HCT116 (cell line): Measurements from ENCODE around the gene ABL1. TPM values are rescaled to one million over a fixed set of nuclear protein-coding genes. Genes with fewer than 3 reads are reported as not detected.

ENCODE experiments used
- ATAC-seq: fragments of 200-7000 bp; cut with Tn5 transposase; 2 replicates; pipeline ENCODE4 v1.9.1; 2020; ENCODE audit warnings: mild to moderate bottlenecking, moderate library complexity
- BruUV-seq: library from RNA; stranded (reverse); fragments of 400-500 nt; replicated peaks from 2 replicates; lab custom pipeline; 2021; lab: Mats Ljungman, UMichigan
- CTCF ChIA-PET: fragments of 300-600 bp; sonication (Branson Sonifier 250); formaldehyde crosslinking; loops from one replicate; lab custom pipeline; 2021; ENCODE audit warnings: antibody characterized with exemption; lab: Charles Lee
- POLR2A ChIA-PET: fragments of 300-600, 350-600 bp; sonication (Branson Sonifier 250); formaldehyde crosslinking; loops from one replicate; lab custom pipeline; 2021; ENCODE audit warnings: antibody characterized with exemption; lab: Charles Lee
- RAD21 ChIA-PET, 2 experiments: fragments of 300-600 bp; sonication (Branson Sonifier 250); formaldehyde crosslinking; loops; one replicate each; lab custom pipeline; 2023; ENCODE audit warnings: low total read pairs in 2 of 2; ENCODE audit not compliant: uncharacterized antibody in 2 of 2, unreplicated experiment in 2 of 2, low non-redundant PET in 1 of 2; lab: Charles Lee
- DNase-seq: peaks from one replicate; pipeline ENCODE4 v3.0.0-alpha.2; 2010; ENCODE audit warnings: low read depth, low spot score
- H2AFZ ChIP-seq: fragments of 200-600 bp; shearing (Covaris generic), sonication (generic); 2 replicates; pipeline ENCODE4 v1.6.1; 2017; ENCODE audit warnings: low read depth, mixed run types, mixed read lengths, antibody characterized with exemption, low read length; ENCODE audit not compliant: poor library complexity, severe bottlenecking
- H3K27ac ChIP-seq: 2 replicates; pipeline ENCODE4 v1.5.1; 2012; ENCODE audit warnings: low read depth, low read length
- H3K27me3 ChIP-seq: fragments of 200-600 bp; sonication (generic); 2 replicates; pipeline ENCODE4 v1.6.1; 2016; ENCODE audit warnings: mixed run types, low read length, mixed read lengths; ENCODE audit not compliant: insufficient read depth
- H3K36me3 ChIP-seq, 2 experiments: fragments of 200-500 bp in 1 of 2; fragments of 200-600 bp in 1 of 2; sonication (Bioruptor generic) in 1 of 2; sonication (generic) in 1 of 2; 2 replicates each; pipeline versions ENCODE4 v1.5.1 to v1.6.1; 2014 to 2016; ENCODE audit warnings: low read length in 2 of 2, inconsistent platforms in 1 of 2, mixed read lengths in 1 of 2, mixed run types in 1 of 2; ENCODE audit not compliant: insufficient read depth in 2 of 2, control insufficient read depth in 1 of 2
- H3K4me1 ChIP-seq, 2 experiments: fragments of 200-600 bp in 1 of 2; sonication (generic) in 1 of 2; 2 replicates each; pipeline versions ENCODE4 v1.5.1 to v1.6.1; 2012 to 2017; ENCODE audit warnings: low read length in 2 of 2, inconsistent platforms in 1 of 2, mild to moderate bottlenecking in 1 of 2, mixed read lengths in 1 of 2, mixed run types in 1 of 2, moderate library complexity in 1 of 2; ENCODE audit not compliant: insufficient read depth in 2 of 2, control insufficient read depth in 1 of 2
- H3K4me2 ChIP-seq: fragments of 200-600 bp; sonication (generic); 2 replicates; pipeline ENCODE4 v1.6.1; 2017; ENCODE audit warnings: mixed run types, low read length, mixed read lengths
- H3K4me3 ChIP-seq, 2 experiments: fragments of 200-600 bp in 1 of 2; sonication (generic) in 1 of 2; replicated peaks in 1 of 2; 2 replicates each; pipeline ENCODE4 v1.5.1; 2011 to 2016; ENCODE audit warnings: low read length in 2 of 2, control low read depth in 1 of 2, low read depth in 1 of 2, mild to moderate bottlenecking in 1 of 2, mixed read lengths in 1 of 2, mixed run types in 1 of 2
- H3K79me2 ChIP-seq: fragments of 200-600 bp; sonication (generic); 2 replicates; pipeline ENCODE4 v1.6.1; 2017; ENCODE audit warnings: mild to moderate bottlenecking, mixed run types, low read length, moderate library complexity, mixed read lengths; ENCODE audit not compliant: insufficient read depth
- H3K9ac ChIP-seq: fragments of 200-600 bp; sonication (generic); 2 replicates; pipeline ENCODE4 v1.6.1; 2016; ENCODE audit warnings: low read length, mixed read lengths
- H3K9me2 ChIP-seq: fragments of 200-600 bp; sonication (generic), shearing (Covaris generic); 2 replicates; pipeline ENCODE4 v1.6.1; 2017; ENCODE audit warnings: mixed run types, mild to moderate bottlenecking, moderate library complexity; ENCODE audit not compliant: insufficient read depth
- H3K9me3 ChIP-seq, 2 experiments: fragments of 200-500 bp in 1 of 2; fragments of 200-600 bp in 1 of 2; sonication (Bioruptor generic) in 1 of 2; sonication (generic) in 1 of 2; 2 replicates each; pipeline ENCODE4 v1.6.1; 2014 to 2017; ENCODE audit warnings: low read length in 2 of 2, mixed read lengths in 2 of 2, inconsistent platforms in 1 of 2, low read depth in 1 of 2, mild to moderate bottlenecking in 1 of 2, mixed run types in 1 of 2, moderate library complexity in 1 of 2; ENCODE audit not compliant: control insufficient read depth in 1 of 2, insufficient read depth in 1 of 2
- H4K20me1 ChIP-seq: fragments of 200-600 bp; sonication (generic), shearing (Covaris generic); 2 replicates; pipeline ENCODE4 v1.6.1; 2017; ENCODE audit warnings: mixed run types, mild to moderate bottlenecking, moderate library complexity; ENCODE audit not compliant: insufficient read depth
- JUND ChIP-seq: IDR thresholded peaks from 2 replicates; pipeline ENCODE4 v1.6.1; 2012
- MAX ChIP-seq: IDR thresholded peaks from 2 replicates; pipeline ENCODE4 v1.6.1; 2012
- POLR2A ChIP-seq: IDR thresholded peaks from 2 replicates; pipeline ENCODE4 v1.7.0; 2011; ENCODE audit warnings: borderline replicate concordance; ENCODE audit not compliant: insufficient read depth, insufficient read length; ENCODE audit errors: extremely low read depth
- SIN3A ChIP-seq: IDR thresholded peaks from 2 replicates; pipeline ENCODE4 v1.6.1; 2012; ENCODE audit warnings: low read depth
- TCF7L2 ChIP-seq: IDR thresholded peaks from 2 replicates; pipeline ENCODE4 v1.7.0; 2011; ENCODE audit warnings: borderline replicate concordance, inconsistent platforms; ENCODE audit not compliant: insufficient read depth, insufficient read length; ENCODE audit errors: extremely low read depth
- intact Hi-C: fragments of 100-400 bp; cut with micrococcal nuclease; formaldehyde crosslinking; loops from 2 replicates; pipeline ENCODE4 v1.10.0; 2022
- total RNA-seq: library from RNA; stranded (reverse); gene quantifications from one replicate; pipeline ENCODE4 v1.2.1, GENCODE V29; 2021; ENCODE audit not compliant: unreplicated experiment
- TF ChIP-seq, protein P1 (sequence below): IDR thresholded peaks from 2 replicates; pipeline ENCODE4 v1.6.1; 2012
- TF ChIP-seq, protein P2 (sequence below): IDR thresholded peaks from 2 replicates; pipeline ENCODE4 v1.6.1; 2012; ENCODE audit warnings: low read depth

The ABL1 gene
- total RNA-seq, 1 experiment from 2014 or later: 54.7 TPM

GRCh38 chr9:130918826-130919558 is 83.9 kb downstream of the ABL1 start (continued):
- TF ChIP-seq MAX (no peak), SIN3A (no peak), JUND (no peak)
- TF ChIP-seq, protein P1, sequence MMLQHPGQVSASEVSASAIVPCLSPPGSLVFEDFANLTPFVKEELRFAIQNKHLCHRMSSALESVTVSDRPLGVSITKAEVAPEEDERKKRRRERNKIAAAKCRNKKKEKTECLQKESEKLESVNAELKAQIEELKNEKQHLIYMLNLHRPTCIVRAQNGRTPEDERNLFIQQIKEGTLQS: no peak
- TF ChIP-seq, all 23 proteins: peak for 0

DNA sequence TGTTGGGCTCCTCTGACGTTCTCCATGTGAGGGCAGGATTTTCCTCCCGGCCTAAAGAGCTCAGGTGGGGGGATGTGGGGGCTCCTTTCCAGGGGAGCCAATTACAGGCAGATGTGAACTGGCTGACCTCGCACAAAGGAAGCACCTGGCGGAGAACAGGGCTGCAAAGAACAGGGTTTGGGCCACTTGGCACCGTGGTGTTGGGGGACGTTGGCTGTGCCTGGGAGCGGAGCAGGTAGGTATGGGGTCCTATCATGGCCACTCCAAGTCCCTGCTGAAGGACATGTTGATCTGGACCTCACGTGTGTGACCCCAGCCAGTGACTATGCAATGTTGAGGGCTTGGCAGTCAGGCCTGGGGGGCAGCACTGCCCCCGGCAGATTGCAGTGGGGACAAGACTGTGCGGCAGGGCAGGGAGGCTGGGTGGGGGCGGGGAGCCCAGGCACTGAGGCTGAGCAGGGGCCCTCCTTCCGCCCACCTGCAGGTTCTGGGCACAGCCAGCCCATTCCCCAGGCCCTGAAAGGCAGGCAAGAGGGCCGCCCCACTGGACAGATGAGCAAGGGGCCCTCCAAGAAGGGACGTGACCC is 84.6 kb downstream of the ABL1 start:
- no peak overlapping the region for H3K9ac ChIP-seq
- H3K79me2 ChIP-seq: no peaks in the 10 kb centered on the region
- DNase-seq: no peak
- H4K20me1 ChIP-seq: no peaks in the 10 kb centered on the region
- intact Hi-C loops: no loop called here
- no peaks in the 10 kb centered on the region for H3K9me3 ChIP-seq
- TF ChIP-seq TCF7L2 (no peak), POLR2A (no peak)
- TF ChIP-seq, protein P2, sequence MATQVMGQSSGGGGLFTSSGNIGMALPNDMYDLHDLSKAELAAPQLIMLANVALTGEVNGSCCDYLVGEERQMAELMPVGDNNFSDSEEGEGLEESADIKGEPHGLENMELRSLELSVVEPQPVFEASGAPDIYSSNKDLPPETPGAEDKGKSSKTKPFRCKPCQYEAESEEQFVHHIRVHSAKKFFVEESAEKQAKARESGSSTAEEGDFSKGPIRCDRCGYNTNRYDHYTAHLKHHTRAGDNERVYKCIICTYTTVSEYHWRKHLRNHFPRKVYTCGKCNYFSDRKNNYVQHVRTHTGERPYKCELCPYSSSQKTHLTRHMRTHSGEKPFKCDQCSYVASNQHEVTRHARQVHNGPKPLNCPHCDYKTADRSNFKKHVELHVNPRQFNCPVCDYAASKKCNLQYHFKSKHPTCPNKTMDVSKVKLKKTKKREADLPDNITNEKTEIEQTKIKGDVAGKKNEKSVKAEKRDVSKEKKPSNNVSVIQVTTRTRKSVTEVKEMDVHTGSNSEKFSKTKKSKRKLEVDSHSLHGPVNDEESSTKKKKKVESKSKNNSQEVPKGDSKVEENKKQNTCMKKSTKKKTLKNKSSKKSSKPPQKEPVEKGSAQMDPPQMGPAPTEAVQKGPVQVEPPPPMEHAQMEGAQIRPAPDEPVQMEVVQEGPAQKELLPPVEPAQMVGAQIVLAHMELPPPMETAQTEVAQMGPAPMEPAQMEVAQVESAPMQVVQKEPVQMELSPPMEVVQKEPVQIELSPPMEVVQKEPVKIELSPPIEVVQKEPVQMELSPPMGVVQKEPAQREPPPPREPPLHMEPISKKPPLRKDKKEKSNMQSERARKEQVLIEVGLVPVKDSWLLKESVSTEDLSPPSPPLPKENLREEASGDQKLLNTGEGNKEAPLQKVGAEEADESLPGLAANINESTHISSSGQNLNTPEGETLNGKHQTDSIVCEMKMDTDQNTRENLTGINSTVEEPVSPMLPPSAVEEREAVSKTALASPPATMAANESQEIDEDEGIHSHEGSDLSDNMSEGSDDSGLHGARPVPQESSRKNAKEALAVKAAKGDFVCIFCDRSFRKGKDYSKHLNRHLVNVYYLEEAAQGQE: no peak
- H3K9me2 ChIP-seq: no peaks in the 10 kb centered on the region
- no peak overlapping the region for H3K4me3 ChIP-seq
- H2AFZ ChIP-seq: no peak overlapping the region
- H3K4me2 ChIP-seq: no peak overlapping the region
- H3K36me3 ChIP-seq: no peaks in the 10 kb centered on the region
- CTCF ChIA-PET: no interaction called here
- no peaks in the 10 kb centered on the region for H3K4me1 ChIP-seq
- BruUV-seq: no TSS peak
- ATAC-seq: no peak
- no peak overlapping the region for H3K27ac ChIP-seq
- POLR2A ChIA-PET: no interaction called here
- H3K27me3 ChIP-seq: no peaks in the 10 kb centered on the region
- RAD21 ChIA-PET: no interaction called here
